ENCODE results near the gene ACIN1.

Gene ACIN1

GRCh38 chr14:23041729-23042128 lies 53.2 kb downstream of the ACIN1 start:
- no CpG with 5 or more reads among the region's 8 CpGs for WGBS (ENCODE audit: extremely low coverage, insufficient coverage, low lambda C conversion rate)

GRCh38 chr14:23040100-23040499 lies 54.8 kb downstream of the ACIN1 start:
- no peak overlapping the region for H3K23ac ChIP-seq (ENCODE audit: low read length)
- no peak overlapping the region for H4K5ac ChIP-seq (ENCODE audit: low read length)
- no peak overlapping the region for H2BK5ac ChIP-seq (ENCODE audit: low read length)

More at GRCh38 chr14:23041729-23042128, 53.2 kb downstream of the ACIN1 start:
- H3K4me1 ChIP-seq (ENCODE audit: control insufficient read depth, low read depth, low read length): peaks cover 4% of the 10 kb centered on the region
- H4K5ac ChIP-seq (ENCODE audit: low read length): no peak overlapping the region
- H3K23ac ChIP-seq (ENCODE audit: low read length): no peak overlapping the region
- no peak overlapping the region for H2BK15ac ChIP-seq (replicated peaks; ENCODE audit: low read depth)
- no peak overlapping the region for H2BK120ac ChIP-seq (ENCODE audit: low read depth, low read length)
- H3K27me3 ChIP-seq (ENCODE audit: insufficient read depth, low read length, poor library complexity): no peaks in the 10 kb centered on the region
- no peak overlapping the region for H2AK5ac ChIP-seq (ENCODE audit: low read length)
- H3K79me2 ChIP-seq (ENCODE audit: control insufficient read depth, insufficient read depth, low read length): no peaks in the 10 kb centered on the region
- no peak overlapping the region for H4K8ac ChIP-seq (ENCODE audit: low read depth, low read length)
- DNase-seq: no peak
- no peak overlapping the region for H3K4ac ChIP-seq (ENCODE audit: low read depth, low read length)
- no peak overlapping the region for H3K4me2 ChIP-seq (ENCODE audit: low read length)
- no peak overlapping the region for H3K18ac ChIP-seq (ENCODE audit: low read length)
- H3K79me1 ChIP-seq (ENCODE audit: low read length): no peaks in the 10 kb centered on the region
- H3K56ac ChIP-seq (ENCODE audit: low read length): no peak overlapping the region
- H3K4me3 ChIP-seq (ENCODE audit: low read length): no peak overlapping the region
- no peaks in the 10 kb centered on the region for H3K36me3 ChIP-seq (ENCODE audit: control insufficient read depth, insufficient read depth, low read length)
- no peak overlapping the region for H3K9ac ChIP-seq (ENCODE audit: low read length)
- no peak overlapping the region for H2BK5ac ChIP-seq (ENCODE audit: low read length)
- H3K27ac ChIP-seq (ENCODE audit: low read depth, low read length): no peak overlapping the region

DNA sequence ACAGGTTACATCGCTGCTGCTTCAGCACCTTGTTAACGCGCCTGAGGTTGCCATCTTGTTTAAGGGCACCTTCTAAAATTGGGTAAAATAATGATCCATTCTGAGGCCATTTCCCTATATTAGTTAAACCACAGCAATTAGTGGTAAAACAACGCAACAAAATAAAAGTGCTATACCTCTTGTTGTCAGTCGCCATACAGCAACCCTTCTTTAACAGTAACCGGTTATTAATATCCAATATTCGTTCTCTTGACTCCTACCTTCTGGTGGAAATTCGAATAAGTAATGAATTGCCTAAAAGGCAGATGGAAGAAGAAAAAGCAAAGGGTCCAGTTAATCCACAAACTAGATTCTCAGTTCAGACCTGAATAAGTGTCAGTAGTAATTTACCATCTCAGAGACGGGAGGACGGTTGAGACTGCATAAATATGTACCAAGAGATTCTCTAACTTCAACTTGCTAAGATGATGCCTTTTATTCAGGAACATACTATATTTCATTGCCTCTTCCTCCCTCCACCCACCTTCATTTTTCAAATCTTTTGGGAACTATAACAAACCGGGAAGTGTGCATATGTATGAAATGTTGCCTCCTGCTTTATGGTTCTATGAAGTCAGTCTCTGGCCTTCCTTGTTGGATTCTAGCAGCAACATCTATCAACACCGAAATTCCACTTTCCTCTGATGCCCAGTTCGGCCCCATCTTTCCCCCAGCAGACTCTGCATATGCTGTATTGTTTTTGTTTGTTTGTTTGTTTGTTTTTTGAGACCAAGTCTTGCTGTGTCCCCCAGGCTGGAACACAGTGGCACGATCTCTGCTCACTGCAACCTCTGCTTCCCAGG lies 59.4 kb downstream of the ACIN1 start:
- H2BK5ac ChIP-seq (ENCODE audit: low read length): no peak overlapping the region
- H4K8ac ChIP-seq (ENCODE audit: low read depth, low read length): no peak overlapping the region
- no CpG with 5 or more reads among the region's 14 CpGs for WGBS (ENCODE audit: extremely low coverage, insufficient coverage, low lambda C conversion rate)
- no peak overlapping the region for H3K4ac ChIP-seq (ENCODE audit: low read depth, low read length)
- H3K36me3 ChIP-seq (ENCODE audit: control insufficient read depth, insufficient read depth, low read length): peaks cover 5% of the 10 kb centered on the region
- no peak overlapping the region for H3K4me3 ChIP-seq (ENCODE audit: low read length)
- peaks cover 2% of the 10 kb centered on the region for H3K4me1 ChIP-seq (ENCODE audit: control insufficient read depth, low read depth, low read length)
- no peak overlapping the region for H2AK5ac ChIP-seq (ENCODE audit: low read length)
- H3K27ac ChIP-seq (ENCODE audit: low read depth, low read length): no peak overlapping the region
- no peaks in the 10 kb centered on the region for H3K27me3 ChIP-seq (ENCODE audit: insufficient read depth, low read length, poor library complexity)
- peaks cover 19% of the 10 kb centered on the region for H3K79me2 ChIP-seq (ENCODE audit: control insufficient read depth, insufficient read depth, low read length)
- H4K5ac ChIP-seq (ENCODE audit: low read length): peak overlapping the region; percentile 7
- H2BK15ac ChIP-seq (replicated peaks; ENCODE audit: low read depth): no peak overlapping the region
- no peak overlapping the region for H3K9ac ChIP-seq (ENCODE audit: low read length)
- DNase-seq: no peak
- no peak overlapping the region for H3K4me2 ChIP-seq (ENCODE audit: low read length)
- H3K18ac ChIP-seq (ENCODE audit: low read length): no peak overlapping the region
- no peak overlapping the region for H3K23ac ChIP-seq (ENCODE audit: low read length)
- no peak overlapping the region for H2BK120ac ChIP-seq (ENCODE audit: low read depth, low read length)
- H3K56ac ChIP-seq (ENCODE audit: low read length): no peak overlapping the region
- peaks cover 10% of the 10 kb centered on the region for H3K79me1 ChIP-seq (ENCODE audit: low read length)

More at GRCh38 chr14:23040100-23040499, 54.8 kb downstream of the ACIN1 start:
- Histone ChIP-seq H2BK120ac (ENCODE audit: low read depth, low read length) (no peak overlapping the region), H3K18ac (ENCODE audit: low read length) (no peak overlapping the region), H3K56ac (ENCODE audit: low read length) (no peak overlapping the region), H3K4me2 (ENCODE audit: low read length) (no peak overlapping the region), H3K27ac (ENCODE audit: low read depth, low read length) (no peak overlapping the region), H3K36me3 (ENCODE audit: control insufficient read depth, insufficient read depth, low read length) (no peaks in the 10 kb centered on the region), H3K27me3 (ENCODE audit: insufficient read depth, low read length, poor library complexity) (no peaks in the 10 kb centered on the region), H3K4ac (ENCODE audit: low read depth, low read length) (no peak overlapping the region), H3K4me3 (ENCODE audit: low read length) (no peak overlapping the region), H3K79me1 (ENCODE audit: low read length) (no peaks in the 10 kb centered on the region), H4K8ac (ENCODE audit: low read depth, low read length) (no peak overlapping the region), H2AK5ac (ENCODE audit: low read length) (no peak overlapping the region), H3K9ac (ENCODE audit: low read length) (no peak overlapping the region), H2BK15ac (replicated peaks; ENCODE audit: low read depth) (no peak overlapping the region), H3K4me1 (ENCODE audit: control insufficient read depth, low read depth, low read length) (peaks cover 2% of the 10 kb centered on the region), H3K79me2 (ENCODE audit: control insufficient read depth, insufficient read depth, low read length) (no peaks in the 10 kb centered on the region)
- DNase-seq: no peak
- no CpG with 5 or more reads among the region's 4 CpGs for WGBS (ENCODE audit: extremely low coverage, insufficient coverage, low lambda C conversion rate)

DNA sequence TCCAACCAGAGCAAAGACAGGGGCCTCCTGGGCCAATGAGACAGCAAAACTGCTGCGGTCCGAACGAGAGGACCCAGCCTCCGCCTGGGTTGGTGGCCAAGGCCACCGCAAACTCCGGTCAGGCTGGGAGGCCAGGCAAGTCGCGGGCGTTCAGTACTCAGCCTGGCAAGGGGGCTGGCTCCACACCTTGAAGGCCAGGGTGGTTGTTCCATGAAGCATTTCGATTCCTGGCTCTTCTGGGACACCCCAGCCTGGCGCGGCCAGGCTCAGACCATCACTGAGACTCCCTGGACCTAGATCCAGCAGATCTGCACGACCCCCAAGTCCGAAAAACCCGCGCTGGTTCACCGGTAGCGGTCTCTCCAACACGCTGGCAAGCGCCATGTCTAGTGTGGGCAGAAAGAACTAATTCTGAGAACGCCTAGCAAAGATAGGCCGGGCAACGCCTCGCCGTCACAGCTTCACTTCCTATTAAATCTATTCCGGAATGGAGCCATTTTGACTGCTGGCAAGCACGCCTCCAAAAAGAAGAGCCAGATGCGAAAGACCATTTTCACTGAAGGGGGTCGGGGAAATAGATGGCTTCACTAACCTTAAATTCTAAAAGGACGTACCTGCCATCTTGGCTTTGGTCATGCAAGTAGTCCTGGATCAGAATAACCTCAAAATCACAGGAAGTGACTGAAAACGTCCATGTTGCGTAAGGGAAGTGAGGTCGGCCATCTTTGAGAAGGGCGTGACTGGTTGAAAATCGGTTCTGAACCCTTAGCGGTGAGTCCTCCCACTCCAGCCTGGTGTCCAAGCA lies 60.2 kb downstream of the ACIN1 start, which contains the start of gene PSMB5:
Gene PSMB5 (minus strand): TSS at position 403 of the 805 bp plus-strand sequence. CDS start 19 bp downstream, at position 384.
- Histone ChIP-seq H4K8ac (ENCODE audit: low read depth, low read length) (peak within 1 kb of the TSS; percentile 90), H3K9ac (ENCODE audit: low read length) (peak within 1 kb of the TSS; percentile 99), H4K5ac (ENCODE audit: low read length) (peak within 1 kb of the TSS; percentile 7), H3K27ac (ENCODE audit: low read depth, low read length) (peak within 1 kb of the TSS; percentile 62), H2AK5ac (ENCODE audit: low read length) (peak within 1 kb of the TSS; percentile 90), H3K18ac (ENCODE audit: low read length) (peak within 1 kb of the TSS; percentile 97), H3K79me2 (ENCODE audit: control insufficient read depth, insufficient read depth, low read length) (peaks cover 19% of the 10 kb centered on the region), H3K4me2 (ENCODE audit: low read length) (peak within 1 kb of the TSS; percentile 96), H2BK15ac (replicated peaks; ENCODE audit: low read depth) (no peak within 1 kb of the TSS), H3K27me3 (ENCODE audit: insufficient read depth, low read length, poor library complexity) (no peaks in the 10 kb centered on the region), H3K56ac (ENCODE audit: low read length) (peak within 1 kb of the TSS; percentile 98), H2BK5ac (ENCODE audit: low read length) (peak within 1 kb of the TSS; percentile 100), H3K36me3 (ENCODE audit: control insufficient read depth, insufficient read depth, low read length) (peaks cover 5% of the 10 kb centered on the region), H3K23ac (ENCODE audit: low read length) (peak within 1 kb of the TSS; percentile 66), H3K4ac (ENCODE audit: low read depth, low read length) (peak within 1 kb of the TSS; percentile 99), H3K4me3 (ENCODE audit: low read length) (peak within 1 kb of the TSS; percentile 94), H2BK120ac (ENCODE audit: low read depth, low read length) (peak within 1 kb of the TSS; percentile 68), H3K79me1 (ENCODE audit: low read length) (peaks cover 10% of the 10 kb centered on the region), H3K4me1 (ENCODE audit: control insufficient read depth, low read depth, low read length) (peaks cover 2% of the 10 kb centered on the region)
- DNase-seq: peak; percentile 99
- no CpG with 5 or more reads among the region's 36 CpGs for WGBS (ENCODE audit: extremely low coverage, insufficient coverage, low lambda C conversion rate)

DNA sequence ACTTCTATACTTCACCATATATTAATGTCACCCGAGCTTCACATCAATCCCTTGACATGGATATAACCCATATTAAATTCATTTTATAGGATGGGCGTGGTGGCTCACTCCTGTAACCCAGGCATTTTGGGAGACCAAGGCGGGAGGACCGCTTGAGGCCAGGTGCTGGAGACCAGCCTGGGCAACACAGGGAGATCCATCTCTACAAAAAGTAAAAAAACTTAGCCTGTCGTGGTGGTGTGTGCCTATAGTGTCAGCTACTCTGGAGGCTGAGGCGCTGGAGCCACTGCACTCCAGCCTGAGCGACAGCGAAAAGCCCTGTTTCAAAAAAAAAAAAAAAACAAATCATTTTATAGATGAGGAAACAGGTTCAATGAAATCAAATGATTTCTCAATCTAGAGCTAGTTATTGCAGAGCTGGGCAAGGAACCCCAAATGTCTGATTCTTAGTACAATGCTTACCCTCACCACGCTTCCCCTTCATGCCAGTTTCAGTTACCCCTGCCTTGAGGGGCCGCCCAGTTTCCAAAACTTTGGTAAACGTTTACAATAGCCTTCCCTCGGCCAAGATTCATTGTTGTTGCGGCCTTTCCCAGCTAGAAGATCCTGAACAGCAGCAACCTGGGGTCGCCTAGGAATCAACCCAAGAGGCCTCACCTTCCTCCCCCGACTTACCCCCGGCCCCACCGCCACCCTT lies 61.0 kb downstream of the ACIN1 start:
- peaks cover 23% of the 10 kb centered on the region for H3K79me2 ChIP-seq (ENCODE audit: control insufficient read depth, insufficient read depth, low read length)
- 100% methylated on average over 1 of the region's 17 CpGs for WGBS (ENCODE audit: extremely low coverage, insufficient coverage, low lambda C conversion rate)
- H3K27me3 ChIP-seq (ENCODE audit: insufficient read depth, low read length, poor library complexity): no peaks in the 10 kb centered on the region
- H3K9ac ChIP-seq (ENCODE audit: low read length): peak overlapping the region; percentile 99
- H3K4me3 ChIP-seq (ENCODE audit: low read length): peak overlapping the region; percentile 94
- H3K4me2 ChIP-seq (ENCODE audit: low read length): peak overlapping the region; percentile 96
- H3K27ac ChIP-seq (ENCODE audit: low read depth, low read length): peak overlapping the region; percentile 54
- H3K56ac ChIP-seq (ENCODE audit: low read length): peak overlapping the region; percentile 98
- no peak overlapping the region for H4K5ac ChIP-seq (ENCODE audit: low read length)
- peaks cover 10% of the 10 kb centered on the region for H3K79me1 ChIP-seq (ENCODE audit: low read length)
- peak overlapping the region; percentile 93 for H2BK5ac ChIP-seq (ENCODE audit: low read length)
- peak overlapping the region; percentile 66 for H3K23ac ChIP-seq (ENCODE audit: low read length)
- no peak for DNase-seq
- peaks cover 7% of the 10 kb centered on the region for H3K36me3 ChIP-seq (ENCODE audit: control insufficient read depth, insufficient read depth, low read length)
- peak overlapping the region; percentile 68 for H2BK120ac ChIP-seq (ENCODE audit: low read depth, low read length)
- H2AK5ac ChIP-seq (ENCODE audit: low read length): peak overlapping the region; percentile 90
- H2BK15ac ChIP-seq (replicated peaks; ENCODE audit: low read depth): no peak overlapping the region
- H3K4ac ChIP-seq (ENCODE audit: low read depth, low read length): peak overlapping the region; percentile 99
- H4K8ac ChIP-seq (ENCODE audit: low read depth, low read length): peak overlapping the region; percentile 90
- H3K4me1 ChIP-seq (ENCODE audit: control insufficient read depth, low read depth, low read length): peaks cover 2% of the 10 kb centered on the region
- H3K18ac ChIP-seq (ENCODE audit: low read length): peak overlapping the region; percentile 97

All from mesendoderm (in vitro differentiated cells).